Ishikawa (cell line): ENCODE results near the gene FAM9C.

ENCODE experiments used
- CEBPB ChIP-seq: IDR thresholded peaks from 2 replicates; pipeline ENCODE4 v1.6.1; 2012
- FOXM1 ChIP-seq: IDR thresholded peaks from 2 replicates; pipeline ENCODE4 v1.6.1; 2012; ENCODE audit warnings: low read depth, borderline replicate concordance
- TF ChIP-seq, protein P1 (sequence below): IDR thresholded peaks from 2 replicates; pipeline ENCODE4 v1.6.1; 2012; ENCODE audit warnings: low read depth, mild to moderate bottlenecking
- TF ChIP-seq, protein P2 (sequence below): IDR thresholded peaks from 2 replicates; pipeline ENCODE4 v1.6.1; 2012
- TF ChIP-seq, protein P3 (sequence below): IDR thresholded peaks from 2 replicates; pipeline ENCODE4 v1.6.1; 2012

DNA sequence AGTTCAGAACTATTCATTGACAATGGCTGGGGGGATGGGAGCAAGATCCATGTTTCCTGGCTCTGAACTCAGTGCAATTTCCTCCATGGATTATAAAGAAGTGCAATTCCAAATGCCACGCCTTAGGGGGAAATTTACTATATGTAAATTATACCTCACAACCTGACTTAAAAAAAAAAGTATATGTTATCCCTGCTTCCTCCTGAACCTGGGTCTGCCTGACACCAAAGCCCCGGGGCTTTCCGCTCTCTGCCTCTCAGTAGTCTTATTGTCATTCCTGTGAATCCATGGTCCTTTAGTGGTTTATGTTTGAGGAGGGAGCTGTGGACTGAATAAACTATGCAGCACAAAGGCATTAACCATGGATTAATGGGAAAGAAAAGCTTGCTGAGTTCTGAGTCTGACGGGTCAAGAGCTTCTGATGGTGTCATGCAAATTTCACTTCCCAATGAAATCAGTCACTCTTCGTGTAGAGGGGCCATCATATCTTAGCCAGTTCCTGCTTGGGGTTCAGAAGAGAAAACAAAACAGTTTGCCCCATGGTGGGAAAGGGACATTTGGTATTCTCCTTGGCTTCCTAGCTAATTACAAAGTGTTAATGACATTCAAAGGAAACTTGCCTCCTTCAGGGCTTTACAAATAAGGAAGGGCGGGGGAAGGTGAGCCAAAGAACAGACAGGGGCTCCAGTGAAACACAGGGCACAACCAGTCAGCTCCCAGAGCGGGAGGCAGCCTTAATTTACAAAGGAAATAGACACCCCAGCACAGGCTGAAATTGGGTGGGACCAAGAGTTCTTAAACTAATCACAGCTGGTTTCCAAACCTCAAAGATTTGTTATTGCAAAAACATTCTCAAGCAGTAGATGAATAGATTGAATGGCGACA is 14.3 kb downstream of the FAM9C start:
- TF ChIP-seq, protein P1, sequence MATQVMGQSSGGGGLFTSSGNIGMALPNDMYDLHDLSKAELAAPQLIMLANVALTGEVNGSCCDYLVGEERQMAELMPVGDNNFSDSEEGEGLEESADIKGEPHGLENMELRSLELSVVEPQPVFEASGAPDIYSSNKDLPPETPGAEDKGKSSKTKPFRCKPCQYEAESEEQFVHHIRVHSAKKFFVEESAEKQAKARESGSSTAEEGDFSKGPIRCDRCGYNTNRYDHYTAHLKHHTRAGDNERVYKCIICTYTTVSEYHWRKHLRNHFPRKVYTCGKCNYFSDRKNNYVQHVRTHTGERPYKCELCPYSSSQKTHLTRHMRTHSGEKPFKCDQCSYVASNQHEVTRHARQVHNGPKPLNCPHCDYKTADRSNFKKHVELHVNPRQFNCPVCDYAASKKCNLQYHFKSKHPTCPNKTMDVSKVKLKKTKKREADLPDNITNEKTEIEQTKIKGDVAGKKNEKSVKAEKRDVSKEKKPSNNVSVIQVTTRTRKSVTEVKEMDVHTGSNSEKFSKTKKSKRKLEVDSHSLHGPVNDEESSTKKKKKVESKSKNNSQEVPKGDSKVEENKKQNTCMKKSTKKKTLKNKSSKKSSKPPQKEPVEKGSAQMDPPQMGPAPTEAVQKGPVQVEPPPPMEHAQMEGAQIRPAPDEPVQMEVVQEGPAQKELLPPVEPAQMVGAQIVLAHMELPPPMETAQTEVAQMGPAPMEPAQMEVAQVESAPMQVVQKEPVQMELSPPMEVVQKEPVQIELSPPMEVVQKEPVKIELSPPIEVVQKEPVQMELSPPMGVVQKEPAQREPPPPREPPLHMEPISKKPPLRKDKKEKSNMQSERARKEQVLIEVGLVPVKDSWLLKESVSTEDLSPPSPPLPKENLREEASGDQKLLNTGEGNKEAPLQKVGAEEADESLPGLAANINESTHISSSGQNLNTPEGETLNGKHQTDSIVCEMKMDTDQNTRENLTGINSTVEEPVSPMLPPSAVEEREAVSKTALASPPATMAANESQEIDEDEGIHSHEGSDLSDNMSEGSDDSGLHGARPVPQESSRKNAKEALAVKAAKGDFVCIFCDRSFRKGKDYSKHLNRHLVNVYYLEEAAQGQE = no peak
- TF ChIP-seq, protein P2, sequence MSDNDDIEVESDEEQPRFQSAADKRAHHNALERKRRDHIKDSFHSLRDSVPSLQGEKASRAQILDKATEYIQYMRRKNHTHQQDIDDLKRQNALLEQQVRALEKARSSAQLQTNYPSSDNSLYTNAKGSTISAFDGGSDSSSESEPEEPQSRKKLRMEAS = no peak
- TF ChIP-seq CEBPB (no peak), FOXM1 (no peak)
- TF ChIP-seq, protein P3, sequence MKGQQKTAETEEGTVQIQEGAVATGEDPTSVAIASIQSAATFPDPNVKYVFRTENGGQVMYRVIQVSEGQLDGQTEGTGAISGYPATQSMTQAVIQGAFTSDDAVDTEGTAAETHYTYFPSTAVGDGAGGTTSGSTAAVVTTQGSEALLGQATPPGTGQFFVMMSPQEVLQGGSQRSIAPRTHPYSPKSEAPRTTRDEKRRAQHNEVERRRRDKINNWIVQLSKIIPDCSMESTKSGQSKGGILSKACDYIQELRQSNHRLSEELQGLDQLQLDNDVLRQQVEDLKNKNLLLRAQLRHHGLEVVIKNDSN = no peak
